ENCODE measurements around the gene URB1. TPM values are rescaled to one million over a fixed set of nuclear protein-coding genes. Genes with fewer than 3 reads are reported as not detected.

Gene URB1
- total RNA-seq, 4 donors from 2014 or later: 6.4 to 8.7 (median 7.3) TPM

- in situ Hi-C loops (cut with MboI; ENCODE audit: low pct_ligation_motif_present in 1 of 4, low pct_unique_long_range_greater_than_20kb in 1 of 4, low sequenced_read_pairs in 3 of 4) (no loop called here), intact Hi-C loops (cut with DNase I; ENCODE audit: low total_unique reads) (no loop called here)
- TF ChIP-seq POLR2A (IDR thresholded peaks at IDR 0.05) (no peak), CTCF (IDR thresholded peaks at IDR 0.05) (no peak), EP300 (IDR thresholded peaks at IDR 0.05; ENCODE audit: low read depth) (no peak), POLR2AphosphoS5 (IDR thresholded peaks at IDR 0.05) (no peak)
- DNase-seq: no peak
- peak overlapping the region in 3 of 4 donors; percentile 54 to 78 (median 74) for H3K27ac ChIP-seq
- H3K27me3 ChIP-seq: no peaks in the 10 kb centered on the region
- no peak overlapping the region for H3K4me3 ChIP-seq
- no peaks in the 10 kb centered on the region for H3K9me3 ChIP-seq
- H3K36me3 ChIP-seq: peaks cover 0 to 21% (median 8%) of the 10 kb centered on the region in 4 donors
- no peaks in the 10 kb centered on the region for H3K4me1 ChIP-seq
- 83 to 90% methylated on average over 1 to 3 of the region's 3 CpGs for WGBS, 2 donors (ENCODE audit: low coverage in 1 of 2)
Observed at GRCh38 chr21:32329776-32330175, 63.0 kb downstream of the URB1 start.

GRCh38 chr21:32329331-32329730 is 63.5 kb downstream of the URB1 start:
- in situ Hi-C loops (cut with MboI; ENCODE audit: low pct_ligation_motif_present in 1 of 4, low pct_unique_long_range_greater_than_20kb in 1 of 4, low sequenced_read_pairs in 3 of 4): no loop called here

GRCh38 chr21:32328595-32328994 is 64.2 kb downstream of the URB1 start:
- WGBS, 2 donors (ENCODE audit: low coverage in 1 of 2): 62 to 81% methylated on average over 3 of the region's 3 CpGs
- Histone ChIP-seq H3K9me3 (no peaks in the 10 kb centered on the region), H3K4me3 (no peak overlapping the region), H3K27me3 (no peaks in the 10 kb centered on the region), H3K4me1 (no peaks in the 10 kb centered on the region), H3K27ac (peak overlapping the region; percentile 49 to 78 (median 64)), H3K36me3 (peaks cover 0 to 26% (median 11%) of the 10 kb centered on the region in 4 donors)
- intact Hi-C loops (cut with DNase I; ENCODE audit: low total_unique reads) (no loop called here), in situ Hi-C loops (cut with MboI; ENCODE audit: low pct_ligation_motif_present in 1 of 4, low pct_unique_long_range_greater_than_20kb in 1 of 4, low sequenced_read_pairs in 3 of 4) (no loop called here)
- TF ChIP-seq POLR2AphosphoS5 (IDR thresholded peaks at IDR 0.05) (peak in 1 of 3 donors; percentile 10), POLR2A (IDR thresholded peaks at IDR 0.05) (no peak)
- no peak for DNase-seq

More at GRCh38 chr21:32329331-32329730, 63.5 kb downstream of the URB1 start:
- peak in 2 of 3 donors; percentile 30 to 68 for TF ChIP-seq POLR2AphosphoS5 (IDR thresholded peaks at IDR 0.05)
- TF ChIP-seq EP300 (IDR thresholded peaks at IDR 0.05; ENCODE audit: low read depth): no peak
- H3K36me3 ChIP-seq: peaks cover 0 to 21% (median 10%) of the 10 kb centered on the region in 4 donors
- no peak for DNase-seq
- no peaks in the 10 kb centered on the region for H3K27me3 ChIP-seq
- WGBS, 2 donors (ENCODE audit: low coverage in 1 of 2): 77% methylated on average over 2 of the region's 2 CpGs; no CpG with 5 or more reads in 1 of the 2 donors
- peak overlapping the region; percentile 49 to 78 (median 64) for H3K27ac ChIP-seq
- H3K9me3 ChIP-seq: no peaks in the 10 kb centered on the region
- H3K4me1 ChIP-seq: no peaks in the 10 kb centered on the region
- H3K4me3 ChIP-seq: no peak overlapping the region
- intact Hi-C loops (cut with DNase I; ENCODE audit: low total_unique reads): no loop called here

GRCh38 chr21:32325706-32326105 is 67.1 kb downstream of the URB1 start:
- DNase-seq: no peak
- no peak overlapping the region for H3K4me3 ChIP-seq
- no peak for TF ChIP-seq EP300 (IDR thresholded peaks at IDR 0.05; ENCODE audit: low read depth)
- no peak for TF ChIP-seq POLR2AphosphoS5 (IDR thresholded peaks at IDR 0.05)
- TF ChIP-seq CTCF (IDR thresholded peaks at IDR 0.05): no peak
- no peak for TF ChIP-seq POLR2A (IDR thresholded peaks at IDR 0.05)
- H3K4me1 ChIP-seq: no peaks in the 10 kb centered on the region
- no peaks in the 10 kb centered on the region for H3K9me3 ChIP-seq
- H3K27ac ChIP-seq: no peak overlapping the region
- WGBS, 2 donors (ENCODE audit: low coverage in 1 of 2): 92 to 94% methylated on average over 4 to 8 of the region's 8 CpGs
- no peaks in the 10 kb centered on the region for H3K27me3 ChIP-seq
- in situ Hi-C loops (cut with MboI; ENCODE audit: low pct_ligation_motif_present in 1 of 4, low pct_unique_long_range_greater_than_20kb in 1 of 4, low sequenced_read_pairs in 3 of 4): no loop called here
- H3K36me3 ChIP-seq: peaks cover 0 to 47% (median 17%) of the 10 kb centered on the region in 4 donors
- intact Hi-C loops (cut with DNase I; ENCODE audit: low total_unique reads): loop anchor here (1.0 kb wide), 1 partner anchor 30 kb away; no protein-coding TSS in a partner anchor

GRCh38 chr21:32322676-32323075 is 70.1 kb downstream of the URB1 start:
- H3K36me3 ChIP-seq: peaks cover 0 to 70% (median 20%) of the 10 kb centered on the region in 4 donors
- no peak overlapping the region for H3K4me3 ChIP-seq
- WGBS, 2 donors (ENCODE audit: low coverage in 1 of 2): 92 to 95% methylated on average over 4 to 10 of the region's 10 CpGs
- intact Hi-C loops (cut with DNase I; ENCODE audit: low total_unique reads): no loop called here
- H3K9me3 ChIP-seq: no peaks in the 10 kb centered on the region
- no peak overlapping the region for H3K27ac ChIP-seq
- no peak for DNase-seq
- H3K27me3 ChIP-seq: no peaks in the 10 kb centered on the region
- no peaks in the 10 kb centered on the region for H3K4me1 ChIP-seq
- in situ Hi-C loops (cut with MboI; ENCODE audit: low pct_ligation_motif_present in 1 of 4, low pct_unique_long_range_greater_than_20kb in 1 of 4, low sequenced_read_pairs in 3 of 4): no loop called here
- TF ChIP-seq POLR2A (IDR thresholded peaks at IDR 0.05) (no peak), EP300 (IDR thresholded peaks at IDR 0.05; ENCODE audit: low read depth) (no peak), POLR2AphosphoS5 (IDR thresholded peaks at IDR 0.05) (no peak), CTCF (IDR thresholded peaks at IDR 0.05) (no peak)

Data from transverse colon (tissue), 4 donors.